ENCODE data around the gene CALN1. TPM values are rescaled to one million over a fixed set of nuclear protein-coding genes. Genes with fewer than 3 reads are reported as not detected.
"Not testable (repeated sequence)": the region's sequence is repeated elsewhere in the genome, so short reads cannot be mapped to it uniquely, and the experiment has no call there.

The CALN1 gene
- polyA plus RNA-seq, 1 experiment = not detected

DNA sequence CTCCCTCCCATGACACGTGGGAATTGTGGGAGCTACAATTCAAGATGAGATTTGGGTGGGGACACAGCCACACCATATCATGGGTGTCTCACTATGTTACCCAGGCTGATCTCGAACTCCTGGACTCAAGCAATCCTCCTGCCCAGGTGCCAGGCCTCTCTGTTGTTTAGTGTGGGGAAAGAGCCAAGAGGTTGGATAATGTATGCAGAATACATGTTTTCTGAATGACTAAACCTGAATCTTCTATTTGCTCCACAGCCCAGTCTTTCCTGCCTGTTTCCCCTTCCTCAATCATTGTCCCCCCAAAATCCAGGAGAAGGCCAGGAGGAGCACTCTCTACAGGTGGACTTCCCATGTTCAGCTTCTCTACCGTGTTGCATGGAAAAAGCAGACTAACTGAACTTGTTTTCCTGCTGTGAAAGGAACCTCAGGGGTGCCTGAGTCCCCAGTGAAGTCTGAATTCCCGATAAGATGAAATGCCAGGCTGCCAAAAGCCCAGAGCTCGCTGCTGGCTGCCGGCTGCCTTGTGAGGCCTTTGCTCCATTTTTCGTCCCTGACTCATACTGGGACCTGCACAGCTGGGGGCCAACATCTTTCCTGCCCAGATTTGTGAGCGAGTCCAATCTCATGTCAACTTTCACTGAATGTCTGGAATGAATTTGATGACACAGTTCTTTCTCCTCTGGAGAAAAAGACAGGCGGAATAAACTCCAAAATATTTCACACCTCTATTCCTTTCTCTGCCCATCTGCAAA, 588.0 kb downstream of the CALN1 start:
- H3K27ac ChIP-seq (ENCODE audit: low read depth, low read length) = no peak overlapping the region
- H3K4me3 ChIP-seq (ENCODE audit: low read depth, low read length) = no peak overlapping the region
- no peaks in the 10 kb centered on the region for H3K27me3 ChIP-seq (ENCODE audit: control insufficient read depth, insufficient read depth, low read length)
- peaks cover 32% of the 10 kb centered on the region for H3K9me3 ChIP-seq (ENCODE audit: control insufficient read depth, insufficient read depth, low read length)
- CTCF ChIA-PET = no interaction called here
- POLR2A ChIA-PET = no interaction called here
- no peak for DNase-seq (ENCODE audit: low read depth, low spot score)
- TF ChIP-seq, protein P1, sequence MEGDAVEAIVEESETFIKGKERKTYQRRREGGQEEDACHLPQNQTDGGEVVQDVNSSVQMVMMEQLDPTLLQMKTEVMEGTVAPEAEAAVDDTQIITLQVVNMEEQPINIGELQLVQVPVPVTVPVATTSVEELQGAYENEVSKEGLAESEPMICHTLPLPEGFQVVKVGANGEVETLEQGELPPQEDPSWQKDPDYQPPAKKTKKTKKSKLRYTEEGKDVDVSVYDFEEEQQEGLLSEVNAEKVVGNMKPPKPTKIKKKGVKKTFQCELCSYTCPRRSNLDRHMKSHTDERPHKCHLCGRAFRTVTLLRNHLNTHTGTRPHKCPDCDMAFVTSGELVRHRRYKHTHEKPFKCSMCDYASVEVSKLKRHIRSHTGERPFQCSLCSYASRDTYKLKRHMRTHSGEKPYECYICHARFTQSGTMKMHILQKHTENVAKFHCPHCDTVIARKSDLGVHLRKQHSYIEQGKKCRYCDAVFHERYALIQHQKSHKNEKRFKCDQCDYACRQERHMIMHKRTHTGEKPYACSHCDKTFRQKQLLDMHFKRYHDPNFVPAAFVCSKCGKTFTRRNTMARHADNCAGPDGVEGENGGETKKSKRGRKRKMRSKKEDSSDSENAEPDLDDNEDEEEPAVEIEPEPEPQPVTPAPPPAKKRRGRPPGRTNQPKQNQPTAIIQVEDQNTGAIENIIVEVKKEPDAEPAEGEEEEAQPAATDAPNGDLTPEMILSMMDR (IDR thresholded peaks at IDR 0.05; ENCODE audit: low read depth, low read length) = no peak

DNA sequence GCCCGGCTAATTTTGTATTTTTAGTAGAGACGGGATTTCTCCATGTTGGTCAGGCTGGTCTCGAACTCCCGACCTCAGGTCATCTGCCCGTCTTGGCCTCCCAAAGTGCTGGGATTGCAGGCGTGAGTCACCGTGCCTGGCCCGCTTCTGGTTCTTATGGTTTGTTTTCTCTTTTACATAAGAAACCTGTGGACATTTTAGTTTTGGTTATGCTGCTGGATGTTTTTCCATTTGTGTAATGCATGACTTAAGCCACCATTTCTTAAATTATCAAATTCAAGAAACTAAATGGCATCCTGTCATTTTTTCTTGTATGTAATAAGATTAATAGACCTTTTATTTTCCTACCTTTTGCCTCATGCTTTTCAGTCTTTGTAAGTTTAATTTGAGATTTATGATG, 589.7 kb downstream of the CALN1 start:
- H3K4me3 ChIP-seq (ENCODE audit: low read depth, low read length); POLR2A ChIA-PET; H3K27me3 ChIP-seq (ENCODE audit: control insufficient read depth, insufficient read depth, low read length); H3K27ac ChIP-seq (ENCODE audit: low read depth, low read length); DNase-seq (ENCODE audit: low read depth, low spot score): not testable (repeated sequence)
- H3K9me3 ChIP-seq (ENCODE audit: control insufficient read depth, insufficient read depth, low read length) = peaks cover 40% of the 10 kb centered on the region
- CTCF ChIA-PET = interaction anchor here (0.8 kb wide), 1 partner anchor 686 kb away, joined by 3 read pairs; no protein-coding TSS in a partner anchor

DNA sequence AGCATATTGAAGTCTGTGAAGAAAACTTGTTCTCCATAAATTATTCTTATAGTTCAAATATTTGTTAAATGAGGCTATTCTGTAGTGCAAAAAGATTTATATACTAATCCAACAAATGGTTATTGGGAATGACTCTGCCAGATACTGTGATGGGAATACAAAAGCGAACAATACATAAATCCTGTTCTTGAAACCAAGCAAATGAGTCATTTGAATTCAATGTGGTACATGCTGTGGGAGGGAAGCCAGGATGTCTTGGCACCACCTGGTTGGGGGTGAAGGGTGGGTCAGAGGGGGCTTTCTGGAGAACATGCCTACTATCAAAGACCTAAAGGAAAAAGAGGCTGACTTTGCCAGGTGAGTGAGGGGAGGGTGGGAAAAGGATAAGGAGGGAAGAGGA, 594.2 kb downstream of the CALN1 start:
- Histone ChIP-seq H3K27me3 (ENCODE audit: control insufficient read depth, insufficient read depth, low read length) (no peaks in the 10 kb centered on the region), H3K27ac (ENCODE audit: low read depth, low read length) (no peak overlapping the region), H3K9me3 (ENCODE audit: control insufficient read depth, insufficient read depth, low read length) (peaks cover 15% of the 10 kb centered on the region), H3K4me3 (ENCODE audit: low read depth, low read length) (no peak overlapping the region)
- CTCF ChIA-PET = no interaction called here
- TF ChIP-seq, protein P1 (IDR thresholded peaks at IDR 0.05; ENCODE audit: low read depth, low read length) = no peak
- POLR2A ChIA-PET = no interaction called here
- DNase-seq (ENCODE audit: low read depth, low spot score) = no peak

DNA sequence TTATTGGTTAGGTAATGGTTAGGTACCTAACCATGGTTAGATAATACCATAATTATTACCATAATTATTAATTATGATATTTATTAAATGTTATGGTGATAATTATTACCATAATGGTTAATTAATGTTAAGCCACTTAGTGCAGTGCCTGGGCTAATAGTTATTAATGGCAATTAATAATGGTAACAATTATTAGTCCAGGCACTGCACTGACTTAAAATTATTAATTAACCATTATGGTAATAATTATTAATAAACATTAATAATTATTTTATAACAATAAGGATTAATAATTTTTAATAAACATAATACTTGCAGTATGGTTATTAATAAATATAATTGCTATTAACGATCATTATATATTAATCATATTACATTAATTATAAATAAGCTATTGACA, 604.0 kb downstream of the CALN1 start:
- POLR2A ChIA-PET = no interaction called here
- CTCF ChIA-PET = no interaction called here
- Histone ChIP-seq H3K27me3 (ENCODE audit: control insufficient read depth, insufficient read depth, low read length) (no peaks in the 10 kb centered on the region), H3K9me3 (ENCODE audit: control insufficient read depth, insufficient read depth, low read length) (peaks cover 45% of the 10 kb centered on the region), H3K4me3 (ENCODE audit: low read depth, low read length) (no peak overlapping the region), H3K27ac (ENCODE audit: low read depth, low read length) (no peak overlapping the region)
- TF ChIP-seq, protein P1 (IDR thresholded peaks at IDR 0.05; ENCODE audit: low read depth, low read length) = no peak
- DNase-seq (ENCODE audit: low read depth, low spot score) = no peak

DNA sequence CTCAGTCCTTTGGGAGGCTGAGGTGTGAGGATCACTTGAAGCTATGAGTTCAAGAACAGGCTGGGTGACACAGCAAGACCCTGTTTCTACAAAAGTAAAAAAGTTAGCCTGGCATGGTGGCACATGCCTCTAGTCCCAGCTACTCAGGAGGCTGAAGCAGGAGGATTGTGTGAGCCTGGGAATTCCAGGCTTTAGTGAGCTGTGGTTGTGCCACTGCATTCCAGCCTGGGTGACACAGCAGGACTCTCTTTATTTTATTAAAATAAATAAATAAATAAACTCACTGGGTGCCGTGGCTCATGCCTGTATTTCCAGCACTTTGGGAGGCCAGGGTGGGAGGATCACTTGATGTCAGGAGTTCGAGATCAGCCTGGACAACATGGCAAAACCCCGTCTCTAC, 607.9 kb downstream of the CALN1 start:
- H3K4me3 ChIP-seq (ENCODE audit: low read depth, low read length) = no peak overlapping the region
- TF ChIP-seq, protein P1 (IDR thresholded peaks at IDR 0.05; ENCODE audit: low read depth, low read length) = no peak
- peaks cover 46% of the 10 kb centered on the region for H3K9me3 ChIP-seq (ENCODE audit: control insufficient read depth, insufficient read depth, low read length)
- H3K27ac ChIP-seq (ENCODE audit: low read depth, low read length) = no peak overlapping the region
- CTCF ChIA-PET = no interaction called here
- DNase-seq (ENCODE audit: low read depth, low spot score) = no peak
- no peaks in the 10 kb centered on the region for H3K27me3 ChIP-seq (ENCODE audit: control insufficient read depth, insufficient read depth, low read length)
- POLR2A ChIA-PET = no interaction called here

All from AG04450 (cell line).